Measurements from ENCODE around the gene BST1. TPM values are rescaled to one million over a fixed set of nuclear protein-coding genes. Genes with fewer than 3 reads are reported as not detected.

The BST1 gene
- total RNA-seq, 2 experiments from 2014 or later, result 0.40 to 0.95 TPM

- POLR2A ChIA-PET, result interaction anchor here (1.9 kb wide), 1 partner anchor 16 kb away, joined by 8 read pairs; no protein-coding TSS in a partner anchor
- DNase-seq, result no peak
- Mint-ChIP-seq H3K27me3 (peaks cover 3% of the 10 kb centered on the region), H3K4me3 (no peak overlapping the region), H3K4me1 (peaks cover 25% of the 10 kb centered on the region), H3K9me3 (peaks cover 42% of the 10 kb centered on the region), H3K27ac (no peak overlapping the region), H3K36me3 (ENCODE audit: low read depth) (peaks cover 41% of the 10 kb centered on the region)
- CTCF ChIA-PET, result no interaction called here
These were observed 38.0 kb downstream of the BST1 start for GRCh38 chr4:15740764-15741404.

GRCh38 chr4:15742083-15742582, 39.3 kb downstream of the BST1 start:
- Mint-ChIP-seq H3K4me1 (peaks cover 38% of the 10 kb centered on the region), H3K9me3 (peaks cover 49% of the 10 kb centered on the region), H3K4me3 (no peak overlapping the region), H3K27me3 (no peaks in the 10 kb centered on the region), H3K36me3 (ENCODE audit: low read depth) (peaks cover 49% of the 10 kb centered on the region), H3K27ac (no peak overlapping the region)
- no peak for DNase-seq
- POLR2A ChIA-PET, result no interaction called here
- CTCF ChIA-PET, result no interaction called here

- peaks cover 52% of the 10 kb centered on the region for H3K9me3 Mint-ChIP-seq
- H3K4me1 Mint-ChIP-seq, result peaks cover 36% of the 10 kb centered on the region
- H3K36me3 Mint-ChIP-seq (ENCODE audit: low read depth), result peaks cover 49% of the 10 kb centered on the region
- H3K27me3 Mint-ChIP-seq, result no peaks in the 10 kb centered on the region
- POLR2A ChIA-PET, result no interaction called here
- no peak overlapping the region for H3K27ac Mint-ChIP-seq
- CTCF ChIA-PET, result no interaction called here
- H3K4me3 Mint-ChIP-seq, result no peak overlapping the region
- no peak for DNase-seq
These were observed 39.8 kb downstream of the BST1 start for GRCh38 chr4:15742637-15743036.

GRCh38 chr4:15744016-15744545, 41.2 kb downstream of the BST1 start:
- peaks cover 24% of the 10 kb centered on the region for H3K4me1 Mint-ChIP-seq
- ChIA-PET CTCF (interaction anchor here (1.0 kb wide), 1 partner anchor 61 kb away, joined by 4 read pairs; no protein-coding TSS in a partner anchor), POLR2A (interaction anchor here (2.0 kb wide), 1 partner anchor 12 kb away, joined by 5 read pairs; no protein-coding TSS in a partner anchor)
- peaks cover 54% of the 10 kb centered on the region for H3K36me3 Mint-ChIP-seq (ENCODE audit: low read depth)
- no peak for DNase-seq
- H3K27ac Mint-ChIP-seq, result no peak overlapping the region
- peaks cover 59% of the 10 kb centered on the region for H3K9me3 Mint-ChIP-seq
- H3K27me3 Mint-ChIP-seq, result no peaks in the 10 kb centered on the region
- H3K4me3 Mint-ChIP-seq, result no peak overlapping the region

GRCh38 chr4:15746110-15746509, 43.2 kb downstream of the BST1 start:
- Mint-ChIP-seq H3K27me3 (no peaks in the 10 kb centered on the region), H3K4me3 (no peak overlapping the region), H3K27ac (peak overlapping the region; percentile 68), H3K9me3 (peaks cover 53% of the 10 kb centered on the region), H3K4me1 (peaks cover 22% of the 10 kb centered on the region), H3K36me3 (ENCODE audit: low read depth) (peaks cover 50% of the 10 kb centered on the region)
- CTCF ChIA-PET, result no interaction called here
- no peak for DNase-seq
- POLR2A ChIA-PET, result no interaction called here

- POLR2A ChIA-PET, result interaction anchor here (1.1 kb wide), 1 partner anchor 12 kb away, joined by 3 read pairs; no protein-coding TSS in a partner anchor
- peaks cover 28% of the 10 kb centered on the region for H3K9me3 Mint-ChIP-seq
- no peak overlapping the region for H3K27ac Mint-ChIP-seq
- H3K4me3 Mint-ChIP-seq, result no peak overlapping the region
- no peaks in the 10 kb centered on the region for H3K27me3 Mint-ChIP-seq
- H3K36me3 Mint-ChIP-seq (ENCODE audit: low read depth), result peaks cover 27% of the 10 kb centered on the region
- CTCF ChIA-PET, result interaction anchor here (0.5 kb wide), 1 partner anchor 20 kb away, joined by 3 read pairs; no protein-coding TSS in a partner anchor
- DNase-seq, result no peak
- peaks cover 29% of the 10 kb centered on the region for H3K4me1 Mint-ChIP-seq
These were observed 46.1 kb downstream of the BST1 start for GRCh38 chr4:15749001-15749400.

- no peak overlapping the region for H3K4me3 Mint-ChIP-seq
- H3K27me3 Mint-ChIP-seq, result no peaks in the 10 kb centered on the region
- peaks cover 44% of the 10 kb centered on the region for H3K4me1 Mint-ChIP-seq
- POLR2A ChIA-PET, result no interaction called here
- peaks cover 14% of the 10 kb centered on the region for H3K9me3 Mint-ChIP-seq
- CTCF ChIA-PET, result no interaction called here
- H3K27ac Mint-ChIP-seq, result no peak overlapping the region
- H3K36me3 Mint-ChIP-seq (ENCODE audit: low read depth), result peaks cover 15% of the 10 kb centered on the region
- no peak for DNase-seq
These were observed 48.3 kb downstream of the BST1 start for GRCh38 chr4:15751153-15751552.

GRCh38 chr4:15753081-15753480, 50.2 kb downstream of the BST1 start:
- no peak for DNase-seq
- Mint-ChIP-seq H3K4me3 (no peak overlapping the region), H3K9me3 (peaks cover 3% of the 10 kb centered on the region), H3K27me3 (no peaks in the 10 kb centered on the region), H3K27ac (peak overlapping the region; percentile 98), H3K4me1 (peaks cover 45% of the 10 kb centered on the region), H3K36me3 (ENCODE audit: low read depth) (peaks cover 5% of the 10 kb centered on the region)
- ChIA-PET POLR2A (interaction anchor here (1.9 to 5.8 kb wide), 3 partner anchors 17 to 71 kb away, joined by 12 to 224 read pairs (median 157); partner anchors contain the start of genes CD38 and FAM200B), CTCF (interaction anchor here (6.0 kb wide), 1 partner anchor 28 kb away, joined by 69 read pairs; no protein-coding TSS in a partner anchor)

- ChIA-PET POLR2A (interaction anchor here (0.9 to 5.8 kb wide), 6 partner anchors 15 to 72 kb away, joined by 3 to 224 read pairs (median 8); partner anchors contain the start of genes CD38 and FAM200B), CTCF (interaction anchor here (1.0 to 6.0 kb wide), 4 partner anchors 21 to 73 kb away, joined by 3 to 69 read pairs (median 4); no protein-coding TSS in a partner anchor)
- no peak overlapping the region for H3K4me3 Mint-ChIP-seq
- peak overlapping the region; percentile 98 for H3K27ac Mint-ChIP-seq
- H3K4me1 Mint-ChIP-seq, result peaks cover 48% of the 10 kb centered on the region
- peaks cover 5% of the 10 kb centered on the region for H3K36me3 Mint-ChIP-seq (ENCODE audit: low read depth)
- DNase-seq, result no peak
- no peaks in the 10 kb centered on the region for H3K27me3 Mint-ChIP-seq
- peaks cover 5% of the 10 kb centered on the region for H3K9me3 Mint-ChIP-seq
These were observed 50.9 kb downstream of the BST1 start for GRCh38 chr4:15753786-15754185.

- H3K27me3 Mint-ChIP-seq, result no peaks in the 10 kb centered on the region
- ChIA-PET POLR2A (interaction anchor here (0.9 to 5.8 kb wide), 8 partner anchors 15 to 100 kb away, joined by 3 to 224 read pairs (median 8); partner anchors contain the start of genes CD38, FAM200B and FBXL5), CTCF (interaction anchor here (1.0 to 6.0 kb wide), 8 partner anchors 12 to 202 kb away, joined by 3 to 69 read pairs (median 6); no protein-coding TSS in a partner anchor)
- H3K4me3 Mint-ChIP-seq, result peak overlapping the region; percentile 52
- peak; percentile 73 for DNase-seq
- H3K4me1 Mint-ChIP-seq, result peaks cover 50% of the 10 kb centered on the region
- peak overlapping the region; percentile 98 for H3K27ac Mint-ChIP-seq
- peaks cover 9% of the 10 kb centered on the region for H3K36me3 Mint-ChIP-seq (ENCODE audit: low read depth)
- peaks cover 5% of the 10 kb centered on the region for H3K9me3 Mint-ChIP-seq
These were observed 51.5 kb downstream of the BST1 start for GRCh38 chr4:15754323-15754722.

- POLR2A ChIA-PET, result interaction anchor here (0.6 to 5.8 kb wide), 17 partner anchors 8 to 752 kb away, joined by 3 to 224 read pairs (median 6); partner anchors contain the start of genes CD38, FAM200B and FBXL5
- CTCF ChIA-PET, result interaction anchor here (1.1 to 6.0 kb wide), 16 partner anchors 11 to 200 kb away, joined by 3 to 69 read pairs (median 8); partner anchors contain the start of gene BST1
- no peaks in the 10 kb centered on the region for H3K27me3 Mint-ChIP-seq
- H3K27ac Mint-ChIP-seq, result peak overlapping the region; percentile 98
- peaks cover 9% of the 10 kb centered on the region for H3K36me3 Mint-ChIP-seq (ENCODE audit: low read depth)
- peaks cover 5% of the 10 kb centered on the region for H3K9me3 Mint-ChIP-seq
- H3K4me1 Mint-ChIP-seq, result peaks cover 53% of the 10 kb centered on the region
- H3K4me3 Mint-ChIP-seq, result peak overlapping the region; percentile 79
- DNase-seq, result peak; percentile 59
These were observed 52.7 kb downstream of the BST1 start for GRCh38 chr4:15755321-15756155.

GRCh38 chr4:15756361-15756861, 53.5 kb downstream of the BST1 start:
- H3K4me1 Mint-ChIP-seq, result peaks cover 55% of the 10 kb centered on the region
- H3K9me3 Mint-ChIP-seq, result peaks cover 5% of the 10 kb centered on the region
- peak overlapping the region; percentile 98 for H3K27ac Mint-ChIP-seq
- ChIA-PET CTCF (interaction anchor here (0.7 to 6.0 kb wide), 18 partner anchors 10 to 200 kb away, joined by 3 to 69 read pairs (median 8); partner anchors contain the start of genes BST1, FAM200B and FBXL5), POLR2A (interaction anchor here (0.6 to 5.8 kb wide), 18 partner anchors 7 to 753 kb away, joined by 3 to 224 read pairs (median 6); partner anchors contain the start of genes CD38, FAM200B and FBXL5)
- no peaks in the 10 kb centered on the region for H3K27me3 Mint-ChIP-seq
- DNase-seq, result peak; percentile 84
- H3K4me3 Mint-ChIP-seq, result peak overlapping the region; percentile 79
- H3K36me3 Mint-ChIP-seq (ENCODE audit: low read depth), result peaks cover 4% of the 10 kb centered on the region
